Lower leg skin (tissue), 4 donors: ENCODE measurements around the gene MRPL54. TPM values are rescaled to one million over a fixed set of nuclear protein-coding genes. Genes with fewer than 3 reads are reported as not detected.

Experiments used
- DNase-seq, 2 donors: peaks; one replicate each; pipeline ENCODE4 v3.0.0-alpha.2; 2019; ENCODE audit warnings: low spot score in 2 of 2
- H3K4me3 ChIP-seq: fragments of 200-600 bp; sonication (generic); 2 replicates; pipeline ENCODE4 v1.5.1; 2017; ENCODE audit warnings: mild to moderate bottlenecking, low read depth; ENCODE audit not compliant: poor library complexity, severe bottlenecking
- POLR2A ChIP-seq, 2 donors: fragments of 450-650 bp; IDR thresholded peaks; one replicate each; pipeline ENCODE4 v1.6.1; 2016 to 2017; ENCODE audit warnings: antibody characterized with exemption in 2 of 2, mild to moderate bottlenecking in 1 of 2, moderate library complexity in 1 of 2
- WGBS, 2 donors: methylation state at CpG; one replicate each; pipeline ENCODE4 v1.1.5; 2018; 5-methylcytosine and 5-hydroxymethylcytosine counted together
- intact Hi-C: fragments of 100-400 bp; cut with DNase I; formaldehyde crosslinking; loops from one replicate; pipeline ENCODE4 v1.15.0; 2023; ENCODE audit warnings: low total_unique reads
- total RNA-seq, 4 donors: library from RNA; depleted of rRNA; stranded (reverse); fragments of >200 nt; gene quantifications; one replicate each; pipeline ENCODE4 v1.1.0, GENCODE V29; 2016
- TF ChIP-seq, protein P1 (sequence below), 3 donors: fragments of 450-650 bp; IDR thresholded peaks; one replicate each; pipeline ENCODE4 v1.5.1; 2016; ENCODE audit warnings: antibody characterized with exemption in 3 of 3, mild to moderate bottlenecking in 3 of 3, moderate library complexity in 2 of 3

MRPL54 gene
- total RNA-seq, 4 donors from 2014 or later: 45.0 to 72.8 (median 53.9) TPM

DNA sequence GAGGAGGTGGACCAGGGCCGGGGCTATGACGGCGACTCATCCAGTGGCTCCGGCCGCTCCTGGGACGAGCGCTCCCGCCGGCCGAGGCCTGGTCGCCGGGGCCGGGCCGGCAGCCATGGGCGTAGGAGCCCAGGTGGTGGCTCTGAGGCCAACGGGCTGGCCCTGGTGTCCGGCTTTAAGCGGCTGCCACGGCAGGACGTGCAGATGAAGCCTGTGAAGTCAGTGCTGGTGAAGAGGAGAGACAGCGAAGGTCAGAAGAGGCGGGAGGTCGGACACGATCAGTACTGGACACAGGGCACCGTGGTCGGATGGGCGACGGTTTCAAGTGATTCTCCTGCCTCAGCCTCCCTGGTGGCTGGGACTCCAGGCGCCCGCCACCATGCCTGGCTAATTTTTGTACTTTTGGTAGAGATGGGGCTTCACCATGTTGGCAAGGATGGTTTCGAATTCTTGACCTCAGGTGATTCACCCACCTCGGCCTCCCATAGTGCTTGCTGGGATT, 32.0 kb upstream of the MRPL54 start:
- 93 to 95% methylated on average over 32 of the region's 32 CpGs for WGBS, 2 donors
- H3K4me3 ChIP-seq: no peak overlapping the region
- TF ChIP-seq, protein P1, sequence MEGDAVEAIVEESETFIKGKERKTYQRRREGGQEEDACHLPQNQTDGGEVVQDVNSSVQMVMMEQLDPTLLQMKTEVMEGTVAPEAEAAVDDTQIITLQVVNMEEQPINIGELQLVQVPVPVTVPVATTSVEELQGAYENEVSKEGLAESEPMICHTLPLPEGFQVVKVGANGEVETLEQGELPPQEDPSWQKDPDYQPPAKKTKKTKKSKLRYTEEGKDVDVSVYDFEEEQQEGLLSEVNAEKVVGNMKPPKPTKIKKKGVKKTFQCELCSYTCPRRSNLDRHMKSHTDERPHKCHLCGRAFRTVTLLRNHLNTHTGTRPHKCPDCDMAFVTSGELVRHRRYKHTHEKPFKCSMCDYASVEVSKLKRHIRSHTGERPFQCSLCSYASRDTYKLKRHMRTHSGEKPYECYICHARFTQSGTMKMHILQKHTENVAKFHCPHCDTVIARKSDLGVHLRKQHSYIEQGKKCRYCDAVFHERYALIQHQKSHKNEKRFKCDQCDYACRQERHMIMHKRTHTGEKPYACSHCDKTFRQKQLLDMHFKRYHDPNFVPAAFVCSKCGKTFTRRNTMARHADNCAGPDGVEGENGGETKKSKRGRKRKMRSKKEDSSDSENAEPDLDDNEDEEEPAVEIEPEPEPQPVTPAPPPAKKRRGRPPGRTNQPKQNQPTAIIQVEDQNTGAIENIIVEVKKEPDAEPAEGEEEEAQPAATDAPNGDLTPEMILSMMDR (IDR thresholded peaks at IDR 0.05): no peak
- no peak for TF ChIP-seq POLR2A (IDR thresholded peaks at IDR 0.05)
- DNase-seq: no peak
- intact Hi-C loops: no loop called here

DNA sequence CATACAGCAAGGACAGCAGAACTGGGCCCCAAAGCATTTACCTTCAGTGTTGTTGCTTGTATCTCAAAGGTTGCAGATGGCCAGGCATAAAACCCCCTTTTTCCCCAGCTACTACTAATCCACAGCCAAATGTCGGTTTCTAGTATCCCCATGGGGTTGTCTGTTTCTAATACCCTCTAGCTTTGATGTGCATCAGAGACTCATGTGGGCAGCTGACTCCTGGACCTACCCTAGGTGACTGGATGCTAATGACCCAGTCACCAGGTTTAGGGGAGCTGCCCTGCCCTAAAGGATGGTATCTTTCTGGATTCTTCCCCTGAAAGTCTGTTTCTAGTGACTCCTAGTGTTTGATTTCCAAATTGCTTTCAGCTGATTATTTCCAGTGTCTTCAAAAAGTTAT, 30.4 kb upstream of the MRPL54 start:
- no peak for TF ChIP-seq POLR2A (IDR thresholded peaks at IDR 0.05)
- TF ChIP-seq, protein P1 (IDR thresholded peaks at IDR 0.05): no peak
- intact Hi-C loops: no loop called here
- 63 to 83% methylated on average over 1 of the region's 1 CpG for WGBS, 2 donors
- no peak overlapping the region for H3K4me3 ChIP-seq
- DNase-seq: no peak

DNA sequence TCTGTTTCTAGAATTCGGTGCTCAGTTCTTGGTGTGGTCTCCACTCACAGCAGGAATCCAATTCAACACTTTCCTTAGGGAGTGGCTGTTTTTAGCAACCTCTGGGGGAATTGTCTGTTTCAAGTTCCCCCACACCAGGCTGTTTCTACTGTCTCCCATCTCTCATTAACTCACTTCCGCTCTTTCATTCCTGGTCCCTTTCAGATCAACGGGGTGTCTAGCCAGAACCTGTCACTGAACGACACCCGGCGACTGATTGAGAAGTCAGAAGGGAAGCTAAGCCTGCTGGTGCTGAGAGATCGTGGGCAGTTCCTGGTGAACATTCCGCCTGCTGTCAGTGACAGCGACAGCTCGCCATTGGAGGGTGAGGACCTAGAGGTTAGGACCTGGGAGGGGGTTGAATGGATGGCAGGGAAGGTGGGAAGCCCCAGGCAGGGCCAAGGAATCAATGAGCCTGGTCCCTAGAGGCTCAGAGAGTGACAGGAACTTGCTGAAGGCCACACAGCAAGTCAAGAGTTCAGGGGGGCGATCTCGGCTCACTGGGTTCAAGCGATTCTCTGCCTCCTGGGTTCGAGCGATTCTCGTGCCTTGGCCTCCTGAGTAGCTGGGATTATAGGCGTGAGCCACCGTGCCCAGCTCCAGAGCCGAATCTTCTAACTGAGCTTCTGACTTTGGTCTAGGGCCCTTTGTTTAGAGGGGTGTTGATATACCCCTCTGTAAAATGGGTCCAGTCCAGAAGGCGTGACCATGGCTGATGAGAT, 28.8 kb upstream of the MRPL54 start:
- intact Hi-C loops: no loop called here
- TF ChIP-seq, protein P1 (IDR thresholded peaks at IDR 0.05): no peak
- TF ChIP-seq POLR2A (IDR thresholded peaks at IDR 0.05): no peak
- H3K4me3 ChIP-seq: no peak overlapping the region
- no peak for DNase-seq
- WGBS, 2 donors: 75 to 80% methylated on average over 20 of the region's 20 CpGs

DNA sequence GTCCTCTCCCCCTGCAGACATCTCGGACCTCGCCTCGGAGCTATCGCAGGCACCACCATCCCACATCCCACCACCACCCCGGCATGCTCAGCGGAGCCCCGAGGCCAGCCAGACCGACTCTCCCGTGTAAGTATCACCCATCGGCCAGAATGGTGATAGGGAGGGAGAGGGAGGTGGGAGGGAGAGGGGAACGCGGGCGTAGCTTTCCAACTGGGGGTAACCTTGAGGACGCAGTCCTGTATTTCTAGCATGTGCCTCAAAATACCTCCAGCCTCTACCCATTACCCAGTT, 28.2 kb upstream of the MRPL54 start:
- WGBS, 2 donors: 93 to 94% methylated on average over 14 of the region's 14 CpGs
- TF ChIP-seq, protein P1 (IDR thresholded peaks at IDR 0.05): no peak
- no peak for TF ChIP-seq POLR2A (IDR thresholded peaks at IDR 0.05)
- no peak for DNase-seq
- intact Hi-C loops: no loop called here
- H3K4me3 ChIP-seq: no peak overlapping the region

DNA sequence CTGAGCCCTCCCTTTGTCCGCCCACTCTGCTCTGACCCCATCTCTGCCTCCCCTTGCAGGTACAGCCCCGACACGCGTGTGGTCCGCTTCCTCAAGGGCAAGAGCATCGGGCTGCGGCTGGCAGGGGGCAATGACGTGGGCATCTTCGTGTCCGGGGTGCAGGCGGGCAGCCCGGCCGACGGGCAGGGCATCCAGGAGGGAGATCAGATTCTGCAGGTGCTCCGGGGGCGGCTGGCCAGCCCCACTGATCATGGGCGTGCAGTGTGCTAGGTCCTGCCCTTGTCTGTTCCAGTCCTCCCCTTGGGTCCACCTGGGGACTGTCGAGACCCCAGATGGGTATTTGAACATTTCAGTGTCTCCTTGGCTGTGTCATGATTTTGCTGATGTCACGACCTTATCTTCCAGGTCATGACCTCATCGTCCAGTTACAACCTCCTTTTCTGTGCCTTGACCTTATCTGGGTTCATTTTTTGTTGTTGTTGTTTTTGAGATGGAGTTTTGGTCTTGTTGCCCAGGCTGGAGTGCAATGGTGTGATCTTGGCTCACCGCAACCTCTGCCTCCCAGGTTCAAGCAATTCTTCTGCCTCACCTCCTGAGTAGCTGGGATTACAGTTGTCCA, 26.3 kb upstream of the MRPL54 start:
- 81 to 83% methylated on average over 19 to 21 of the region's 21 CpGs for WGBS, 2 donors
- no peak overlapping the region for H3K4me3 ChIP-seq
- intact Hi-C loops: no loop called here
- no peak for TF ChIP-seq POLR2A (IDR thresholded peaks at IDR 0.05)
- TF ChIP-seq, protein P1 (IDR thresholded peaks at IDR 0.05): no peak
- no peak for DNase-seq
